GM21619 (cell line): ENCODE data around the gene SMAD9.
A peak's percentile ranks its signal among the peaks of the same experiment; 100 is the strongest.

ENCODE experiments used
- ATAC-seq: cut with Tn5 transposase; IDR thresholded peaks from one replicate; pipeline ENCODE4 v1.9.1; 2021; ENCODE audit not compliant: unreplicated experiment

Gene SMAD9

DNA sequence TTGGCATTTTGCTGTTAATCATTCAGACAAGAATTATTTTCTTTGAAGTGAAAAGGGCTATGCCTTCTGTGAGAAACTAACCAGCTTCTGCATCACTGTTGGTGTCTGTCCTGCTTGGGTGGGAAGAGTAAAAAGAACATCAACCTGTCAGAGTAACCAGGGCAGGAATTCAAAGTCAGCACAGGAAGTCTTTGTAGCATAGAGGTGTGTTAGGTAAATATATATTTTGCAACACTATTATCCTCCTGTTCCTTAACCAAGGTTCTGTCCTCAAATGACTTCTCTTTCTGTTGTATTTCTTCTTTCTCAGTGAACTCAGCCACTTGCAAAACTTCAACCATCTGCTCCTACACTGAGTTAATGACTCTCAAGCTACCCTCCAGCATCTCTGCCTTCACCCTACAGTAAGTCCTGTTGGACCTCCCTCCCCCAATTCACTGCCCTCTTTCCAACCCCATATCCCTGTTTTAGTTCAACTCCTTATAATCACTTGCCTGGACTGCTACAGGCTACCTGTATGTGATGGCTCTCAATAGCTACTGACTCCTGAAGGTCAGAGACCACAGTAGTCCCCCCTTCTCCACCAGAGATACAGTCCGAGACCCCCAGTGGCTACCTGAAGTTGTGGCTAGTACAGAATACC lies 49.9 kb downstream of the SMAD9 start:
- no peak for ATAC-seq

DNA sequence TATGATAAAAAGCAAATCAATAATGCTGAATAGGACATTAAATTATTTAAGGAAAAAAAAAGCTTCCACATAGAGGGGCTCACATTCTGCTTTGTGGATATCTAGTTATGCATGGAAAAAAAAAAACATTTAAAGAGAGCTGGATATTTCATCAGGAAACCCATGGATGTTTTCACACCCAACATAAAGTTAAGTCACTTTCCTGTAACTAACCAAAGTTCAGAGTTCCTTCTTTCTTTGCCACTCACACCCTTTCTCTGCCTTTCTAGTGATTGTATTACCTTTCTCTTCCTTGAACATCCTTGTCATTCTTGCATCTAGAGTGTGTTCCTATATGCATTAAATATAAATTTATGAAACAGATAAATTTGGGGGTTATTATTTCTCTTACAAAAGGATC lies 53.8 kb downstream of the SMAD9 start:
- no peak for ATAC-seq

DNA sequence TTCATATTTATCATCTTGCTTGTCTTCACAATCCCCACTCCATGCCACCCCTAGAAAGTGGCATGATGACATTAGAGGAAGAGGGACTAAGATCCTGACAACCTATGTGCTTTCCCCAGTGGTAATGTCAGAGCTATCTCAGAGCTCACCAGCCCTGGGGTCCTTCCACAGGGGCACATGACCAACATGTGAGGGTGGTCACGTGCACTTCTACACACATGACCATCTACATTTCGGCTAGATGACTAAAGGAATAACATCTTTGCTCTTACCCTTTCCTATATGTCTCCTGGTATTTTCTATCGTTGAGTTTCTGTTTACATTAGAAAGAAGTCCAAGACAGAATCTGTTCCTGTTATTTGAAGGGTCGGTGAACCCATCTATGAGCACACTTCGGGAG lies 54.8 kb downstream of the SMAD9 start:
- ATAC-seq, result no peak

DNA sequence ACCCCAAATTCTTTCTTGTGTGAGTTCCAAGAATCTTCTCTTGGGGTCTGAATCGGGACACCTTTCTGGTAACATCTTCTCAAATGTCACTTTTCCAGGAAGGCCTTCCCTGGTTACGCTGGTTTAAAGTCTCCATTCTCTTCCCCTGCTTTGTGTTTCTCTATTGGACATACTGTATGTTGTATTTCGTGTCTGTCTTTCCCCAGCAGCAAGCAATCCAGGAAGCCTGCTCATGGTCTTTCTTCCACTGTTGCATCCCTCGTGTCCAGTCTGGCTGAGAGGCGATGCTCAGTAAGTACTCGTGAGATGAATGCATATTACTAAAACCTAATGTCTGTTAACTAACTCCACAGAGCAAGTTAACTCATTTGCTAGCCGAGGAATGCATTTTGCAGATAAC lies 57.3 kb downstream of the SMAD9 start:
- ATAC-seq, result no peak

DNA sequence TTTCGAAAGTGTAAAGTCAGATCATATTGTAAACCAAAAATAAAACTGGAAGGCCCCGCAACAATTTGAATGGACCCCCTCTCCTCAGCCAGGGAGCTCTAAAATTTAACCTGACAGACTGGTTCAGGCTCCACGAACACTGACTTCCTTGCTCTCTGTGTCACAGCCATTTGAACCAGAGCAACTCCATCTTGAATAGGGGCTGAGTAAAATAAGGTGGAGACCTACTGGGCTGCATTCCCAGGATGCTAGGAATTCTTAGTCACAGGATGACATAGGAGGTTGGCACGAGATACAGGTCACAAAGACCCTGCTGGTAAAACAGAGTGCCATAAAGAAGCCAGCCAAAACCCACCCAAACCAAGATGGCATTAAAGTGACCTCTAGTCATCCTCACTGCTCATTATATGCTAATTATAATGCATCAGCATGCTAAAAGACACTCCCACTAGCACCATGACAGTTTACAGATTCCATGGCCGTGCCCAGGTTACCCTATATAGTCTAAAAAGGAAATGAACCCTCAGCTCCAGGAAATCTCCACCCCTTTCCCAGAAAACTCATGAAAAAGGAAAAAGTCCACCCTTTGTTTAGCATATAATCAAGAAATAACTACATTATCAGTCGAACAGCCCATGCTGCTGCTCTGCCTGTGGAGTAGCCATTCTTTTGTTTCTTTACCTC lies 57.9 kb downstream of the SMAD9 start:
- no peak for ATAC-seq

DNA sequence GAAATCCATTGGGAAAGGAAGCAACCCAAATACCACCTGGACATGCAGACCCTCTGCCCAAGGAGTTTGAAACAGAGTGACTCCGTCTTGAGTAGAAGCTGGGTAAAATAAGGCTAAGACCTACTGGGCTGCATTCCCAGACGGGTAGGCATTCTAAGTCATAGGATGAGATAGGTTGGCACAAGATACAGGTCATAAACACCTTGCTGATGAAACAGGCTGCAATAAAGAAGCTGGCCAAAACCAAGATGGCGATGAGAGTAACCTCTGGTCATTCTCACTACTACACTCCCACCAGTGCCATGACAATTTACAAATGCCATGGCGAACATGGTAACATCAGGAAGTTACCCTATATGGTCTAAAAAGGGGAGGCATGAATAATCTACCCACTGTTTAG lies 60.8 kb downstream of the SMAD9 start:
- ATAC-seq, result no peak

DNA sequence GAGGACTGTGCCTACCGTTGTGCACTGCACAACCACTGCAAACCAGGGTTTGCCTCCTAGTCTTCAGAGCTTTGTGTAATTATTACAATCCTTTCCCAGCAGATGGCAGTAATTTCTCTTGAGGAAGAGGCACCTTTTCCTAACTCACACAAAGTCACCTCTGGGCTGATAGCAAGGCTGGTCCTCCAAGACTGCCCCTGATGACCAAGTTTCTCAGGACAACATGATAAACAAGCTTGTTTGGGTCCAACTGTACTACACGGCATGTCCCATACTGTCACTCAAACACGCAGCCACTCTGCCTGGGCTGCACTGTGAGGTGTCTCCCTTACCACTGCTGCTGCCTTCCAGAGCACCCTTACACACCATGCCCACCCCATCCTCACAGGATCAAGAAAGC lies 61.7 kb downstream of the SMAD9 start:
- no peak for ATAC-seq

DNA sequence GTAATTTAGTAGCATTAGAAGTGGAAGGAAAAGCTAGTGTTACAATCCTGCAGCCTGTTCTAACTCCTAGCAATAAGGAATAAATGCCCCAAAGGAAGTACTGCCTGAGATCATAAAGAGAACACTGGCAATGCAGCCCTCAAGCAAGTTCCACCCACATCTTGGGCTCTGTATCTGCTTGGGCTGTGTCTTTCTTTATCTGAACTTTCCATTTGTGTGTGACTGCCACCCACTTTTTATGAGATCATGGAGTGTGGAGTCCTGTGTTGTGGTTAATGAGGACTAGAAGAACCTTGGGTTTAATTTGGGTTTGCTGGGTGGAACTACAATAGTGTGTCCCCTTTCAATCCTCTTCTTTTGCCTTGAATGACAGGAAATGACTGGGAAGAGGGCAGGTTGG lies 62.8 kb downstream of the SMAD9 start:
- ATAC-seq, result no peak

DNA sequence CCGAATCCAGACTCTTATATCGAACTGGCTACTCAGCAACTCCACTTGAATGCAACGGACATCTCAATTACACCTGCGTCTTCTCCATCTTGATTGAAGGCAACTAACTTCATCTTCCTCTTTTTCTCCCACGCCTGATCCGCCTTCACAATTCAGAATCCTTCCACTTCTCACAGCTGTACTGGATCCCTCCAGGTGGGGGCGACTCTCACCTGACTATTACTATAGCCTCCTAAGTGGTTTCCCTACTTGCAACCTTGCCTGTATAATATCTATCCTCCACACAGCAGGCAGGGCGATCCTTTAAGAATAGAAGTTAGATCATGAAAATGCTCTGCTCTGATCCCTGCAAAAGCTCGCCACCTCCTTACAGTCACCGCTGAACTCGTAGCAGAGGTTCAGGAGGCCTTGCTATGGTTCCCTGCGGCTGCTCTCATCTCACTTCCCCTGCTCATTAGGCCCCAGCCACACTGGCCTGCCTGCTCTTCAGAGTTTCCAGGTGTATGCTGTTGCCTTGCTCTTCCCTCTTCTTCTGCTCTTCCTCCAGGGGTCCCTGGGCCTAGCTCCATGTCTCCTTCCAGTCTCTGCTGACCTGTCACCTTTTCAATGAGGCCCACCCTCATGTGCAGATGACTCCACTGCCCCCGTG lies 69.1 kb downstream of the SMAD9 start:
- ATAC-seq, result no peak

DNA sequence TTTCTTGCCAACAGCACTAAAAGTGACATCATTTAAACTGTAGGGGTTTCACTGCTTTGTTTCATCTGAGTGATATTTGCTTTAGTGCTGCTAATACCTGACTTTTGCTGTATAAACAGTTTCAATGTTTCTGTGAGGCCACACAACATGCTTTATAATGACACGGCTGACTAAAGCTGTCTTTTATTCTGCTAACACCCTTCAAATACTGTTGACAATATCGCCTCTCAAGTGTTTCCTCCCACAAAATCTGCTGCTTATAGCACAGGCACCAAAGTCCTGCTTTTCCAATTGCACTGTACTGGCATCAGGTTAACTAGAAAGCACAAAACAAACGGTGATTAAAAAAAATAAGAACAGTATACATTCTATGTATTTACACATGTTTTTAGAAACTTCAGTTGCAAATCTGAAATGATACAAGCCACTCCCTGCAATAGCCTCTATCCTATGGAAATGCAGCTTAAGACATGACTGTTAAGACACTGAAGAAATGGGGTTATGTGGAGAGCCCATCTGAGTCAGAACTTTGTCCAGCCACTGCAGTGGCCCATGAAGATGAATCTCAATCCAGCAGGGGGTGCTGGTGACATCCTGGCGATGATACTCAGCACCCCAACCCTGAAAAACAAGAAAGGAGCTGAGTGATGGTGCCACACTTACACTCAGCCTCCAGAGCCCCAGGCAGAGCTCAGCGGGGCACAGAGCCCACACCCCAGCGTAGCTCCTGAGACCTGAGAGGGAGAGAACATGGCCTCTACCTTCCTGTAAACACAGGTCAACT lies 71.6 kb downstream of the SMAD9 start:
- ATAC-seq, result no peak

DNA sequence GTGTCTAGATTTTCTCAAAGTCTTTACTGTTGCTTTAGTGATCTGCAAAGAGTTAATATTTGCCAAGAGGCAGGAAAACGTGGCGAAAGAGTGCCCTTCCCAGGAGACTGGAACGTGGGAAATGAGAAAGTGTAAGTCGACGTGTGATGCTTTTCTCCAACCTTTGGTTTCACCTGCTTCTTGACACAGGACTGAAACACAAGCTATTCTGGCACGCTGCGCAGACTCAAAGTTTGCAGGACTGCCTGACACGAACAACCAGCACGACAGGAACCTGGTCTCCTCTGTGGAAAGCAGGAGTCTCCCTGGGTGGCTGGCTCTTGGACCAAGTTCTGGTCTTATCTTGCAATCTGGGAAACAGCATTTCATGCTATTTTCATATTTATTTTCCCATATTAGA lies 72.4 kb downstream of the SMAD9 start:
- ATAC-seq, result no peak

DNA sequence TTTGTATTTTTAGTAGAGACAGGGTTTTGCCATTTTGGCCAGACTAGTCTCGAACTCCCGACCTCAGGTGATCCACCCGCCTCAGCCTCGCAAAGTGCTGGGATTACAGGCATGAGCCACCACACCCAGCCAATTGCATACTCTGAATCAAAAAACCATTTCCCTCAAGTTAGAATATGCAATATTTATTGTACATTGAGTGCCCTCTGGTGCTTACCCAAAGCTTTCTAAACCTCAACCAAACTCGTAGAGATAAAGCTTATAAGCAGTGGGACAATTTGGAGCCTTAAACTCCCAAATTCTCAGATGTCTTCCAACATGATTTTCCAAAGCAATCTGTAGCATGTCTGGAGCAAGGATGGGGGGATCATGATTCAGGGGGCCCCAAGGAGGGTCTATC lies 78.6 kb downstream of the SMAD9 start:
- no peak for ATAC-seq

DNA sequence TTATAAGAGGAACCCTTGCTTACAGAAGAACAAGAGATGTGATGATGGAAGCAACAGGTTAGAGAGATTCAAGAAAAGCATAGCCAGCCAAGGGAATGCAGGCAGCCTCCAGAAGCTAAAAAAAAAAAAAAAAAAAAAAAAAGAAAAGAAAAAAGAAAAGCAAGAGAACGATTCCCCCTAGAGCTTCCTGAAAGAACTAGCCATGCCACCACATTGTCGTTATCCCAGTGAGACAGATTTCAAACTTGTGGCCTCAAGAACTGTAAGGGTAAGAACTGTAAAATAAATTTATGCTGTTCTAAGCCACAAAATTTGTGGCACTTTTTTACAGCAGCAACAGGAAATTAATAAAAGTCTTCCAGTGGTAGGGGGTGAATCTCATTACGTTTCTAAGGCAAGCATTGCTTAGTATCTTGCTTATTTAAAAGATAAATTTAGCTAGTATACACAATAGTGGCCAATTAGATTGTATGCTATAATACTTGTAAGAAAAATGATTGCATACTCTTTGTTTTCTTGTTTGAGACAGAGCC lies 79.3 kb downstream of the SMAD9 start:
- ATAC-seq, result no peak

DNA sequence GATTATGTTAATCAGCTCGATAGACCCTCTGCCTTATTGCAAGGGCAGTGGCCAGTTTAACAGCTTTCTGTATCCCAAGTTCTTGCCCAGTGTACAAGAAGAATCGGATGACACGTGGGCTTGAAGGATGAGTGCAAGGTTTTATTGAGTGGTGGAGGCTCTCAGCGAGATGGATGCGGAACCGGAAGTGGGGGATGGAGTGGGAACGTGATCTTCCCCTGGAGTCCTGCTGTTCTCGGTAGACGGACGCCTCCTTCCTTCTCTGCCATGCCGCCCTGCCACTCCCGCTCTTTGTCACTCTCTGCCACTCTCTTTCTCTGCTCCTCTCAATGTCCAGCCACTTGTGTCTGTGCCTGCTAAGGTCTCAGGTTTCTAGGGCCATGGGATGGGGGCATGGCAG lies 80.1 kb downstream of the SMAD9 start:
- no peak for ATAC-seq

DNA sequence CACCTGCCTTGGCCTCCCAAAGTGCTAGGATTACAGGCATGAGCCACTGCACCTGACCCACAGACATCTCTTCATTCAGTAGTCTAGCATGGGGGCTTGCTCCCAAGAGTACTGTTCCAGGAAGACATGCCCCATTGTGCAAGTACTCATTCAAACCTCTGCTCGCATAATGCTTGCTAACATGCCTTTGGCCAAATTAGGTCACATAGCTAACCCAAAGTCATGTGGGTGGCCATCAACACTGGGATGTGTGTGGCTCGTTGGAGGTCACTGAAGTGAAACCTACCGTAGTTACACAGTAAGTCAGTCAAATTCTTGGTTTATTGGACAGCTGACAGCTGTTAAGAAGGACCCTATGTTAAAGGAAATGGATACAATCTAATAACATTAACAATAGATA lies 80.8 kb downstream of the SMAD9 start:
- no peak for ATAC-seq

DNA sequence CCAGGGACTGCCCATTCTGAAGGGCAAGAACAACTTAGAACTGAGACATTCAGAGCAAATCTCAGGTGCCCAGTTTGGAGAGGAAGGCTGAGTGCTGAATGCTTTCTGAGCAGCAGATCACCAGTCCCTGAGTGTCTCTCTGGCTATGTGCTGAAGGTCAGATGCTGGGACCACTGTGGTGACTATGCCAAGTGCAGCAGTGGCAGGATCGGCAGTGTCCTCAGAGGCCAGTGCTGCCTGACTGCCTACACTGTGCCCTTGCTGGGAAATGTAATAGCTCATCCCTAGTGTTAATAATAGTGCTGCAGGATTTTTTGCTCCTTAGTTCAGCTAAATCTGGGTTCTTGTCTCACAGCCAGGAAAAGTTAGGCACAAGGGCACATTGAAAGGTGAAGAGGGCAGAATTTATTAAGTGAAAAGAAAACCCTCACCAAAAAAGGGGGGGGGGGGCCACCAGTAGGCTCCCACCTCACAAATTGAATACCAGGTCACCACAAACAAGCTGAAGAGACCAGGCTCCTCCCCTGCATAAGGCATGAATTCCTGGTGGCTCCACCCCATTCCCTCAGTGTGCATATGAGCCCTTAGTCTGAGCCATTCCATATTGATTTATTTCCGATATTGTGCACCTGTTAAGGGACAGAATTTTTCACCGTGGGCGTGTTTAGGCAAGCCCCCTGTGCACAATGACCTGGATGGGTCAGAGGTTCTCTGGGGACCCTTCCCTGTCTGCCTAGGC lies 82.5 kb downstream of the SMAD9 start:
- no peak for ATAC-seq

DNA sequence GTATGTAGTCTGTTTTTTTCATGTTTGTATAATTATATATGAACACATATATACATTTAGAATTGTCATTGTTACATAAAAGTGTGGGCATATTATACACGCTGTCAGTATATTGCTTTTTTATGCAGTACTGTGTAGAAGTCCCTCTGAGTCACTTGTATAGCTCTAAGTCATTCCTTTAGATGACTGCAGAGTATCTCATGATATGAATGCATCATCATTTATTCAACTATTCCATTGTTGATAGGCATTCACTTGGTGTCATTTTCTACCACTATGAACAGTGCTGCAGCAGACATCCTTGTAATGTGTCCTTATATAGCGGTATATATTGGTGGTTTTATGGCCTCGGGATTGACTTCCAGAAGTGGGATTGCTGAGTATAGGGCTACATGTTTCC lies 85.7 kb downstream of the SMAD9 start:
- no peak for ATAC-seq

DNA sequence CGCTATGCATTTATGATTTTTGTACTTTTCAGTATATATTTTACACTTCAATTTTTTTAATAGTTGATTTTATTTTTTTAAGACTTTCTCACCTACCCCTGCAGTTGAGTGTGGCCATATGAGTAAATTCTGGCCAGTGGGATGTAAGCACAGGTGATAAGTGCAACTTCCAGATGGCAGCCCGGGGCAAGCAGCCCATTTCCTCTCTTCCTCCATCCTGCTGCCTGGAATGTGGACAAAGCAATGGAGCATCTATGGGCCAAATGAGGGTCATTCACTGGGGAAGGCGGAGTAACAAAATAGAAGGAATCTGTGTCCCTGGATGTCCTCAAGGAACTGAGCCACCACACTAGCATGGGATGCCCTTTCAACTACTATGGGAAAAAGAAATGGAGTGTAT lies 88.7 kb downstream of the SMAD9 start:
- ATAC-seq, result no peak

DNA sequence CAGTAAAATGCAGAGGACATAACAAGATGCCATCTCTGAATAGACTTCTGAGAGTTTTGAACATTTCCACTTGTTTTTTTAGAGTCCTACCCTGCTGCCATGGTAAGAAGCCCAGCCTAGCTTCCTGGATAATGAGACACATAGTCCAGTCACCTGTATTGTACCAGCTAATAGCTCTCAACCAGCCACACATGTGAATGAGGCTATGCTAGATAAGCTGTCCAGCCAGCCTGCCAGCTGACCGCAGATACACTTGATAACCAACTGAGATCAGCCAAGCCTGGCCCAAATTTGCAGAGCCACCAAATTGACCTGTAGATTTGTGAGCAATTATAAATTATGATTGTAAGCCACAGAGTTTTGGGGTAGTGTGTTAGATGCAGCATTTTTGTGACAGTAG lies 90.3 kb downstream of the SMAD9 start:
- ATAC-seq, result no peak

DNA sequence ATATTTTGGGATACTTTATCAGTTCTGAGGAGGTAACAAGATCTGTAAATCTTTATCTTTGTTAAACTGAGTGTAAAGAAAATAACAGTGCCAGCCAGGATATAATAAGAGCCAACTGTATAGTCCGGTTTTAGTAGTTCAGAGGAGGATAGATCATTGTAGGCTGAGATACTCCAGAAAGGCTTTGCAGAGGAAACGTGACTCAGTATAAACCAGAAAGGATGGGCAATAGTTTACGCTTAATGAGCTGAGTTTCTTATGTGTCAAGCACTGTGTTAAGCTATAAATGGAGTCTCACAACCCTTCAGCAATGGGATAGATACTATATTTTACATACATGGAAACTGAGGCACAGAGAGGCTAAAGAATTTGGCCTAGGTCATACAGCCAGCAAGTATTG lies 97.3 kb downstream of the SMAD9 start:
- ATAC-seq, result no peak

DNA sequence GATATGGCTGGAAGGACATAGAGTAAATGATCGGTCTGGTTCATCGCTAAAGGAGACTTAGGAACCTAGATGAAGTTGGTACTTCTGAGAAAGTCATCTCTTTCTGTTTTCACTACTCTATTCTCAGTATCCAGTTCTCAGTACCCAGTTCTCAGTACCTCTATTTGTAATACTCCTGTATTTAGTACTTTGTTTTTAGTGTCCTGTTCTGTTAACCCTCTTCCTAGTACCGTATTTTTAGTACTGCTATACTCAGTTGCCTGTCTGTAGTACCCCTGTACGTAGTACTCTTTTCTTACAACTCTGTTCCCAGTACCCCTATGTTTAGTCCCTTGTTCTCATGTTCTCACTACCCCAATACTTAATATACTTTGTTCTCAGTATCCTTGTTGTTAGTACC lies 99.8 kb downstream of the SMAD9 start:
- ATAC-seq, result peak; percentile 47
